Omental fat pad (tissue), 4 donors: Measurements from ENCODE around the gene C21orf91. TPM values are rescaled to one million over a fixed set of nuclear protein-coding genes. Genes with fewer than 3 reads are reported as not detected.

ENCODE experiments used
- ATAC-seq: fragments of 150-250 bp; one replicate; pipeline ENCODE4 v1.9.1; 2016; ENCODE audit warnings: mild to moderate bottlenecking, moderate library complexity; ENCODE audit not compliant: low FRiP score
- DNase-seq: peaks from one replicate; pipeline ENCODE4 v3.0.0-alpha.2; 2019; ENCODE audit warnings: low spot score
- total RNA-seq, 4 donors: library from RNA; depleted of rRNA; stranded (reverse); fragments of >200 nt; gene quantifications; one replicate each; pipeline ENCODE4 v1.1.0, GENCODE V29; 2016
- TF ChIP-seq, protein P1 (sequence below), 3 donors: fragments of 450-650 bp; IDR thresholded peaks; one replicate each; pipeline ENCODE4 v1.5.1; 2016 to 2017; ENCODE audit warnings: antibody characterized with exemption in 3 of 3, mild to moderate bottlenecking in 3 of 3, moderate library complexity in 2 of 3

Gene C21orf91
- total RNA-seq, 4 donors from 2014 or later: 6.6 to 30.9 (median 9.2) TPM

DNA sequence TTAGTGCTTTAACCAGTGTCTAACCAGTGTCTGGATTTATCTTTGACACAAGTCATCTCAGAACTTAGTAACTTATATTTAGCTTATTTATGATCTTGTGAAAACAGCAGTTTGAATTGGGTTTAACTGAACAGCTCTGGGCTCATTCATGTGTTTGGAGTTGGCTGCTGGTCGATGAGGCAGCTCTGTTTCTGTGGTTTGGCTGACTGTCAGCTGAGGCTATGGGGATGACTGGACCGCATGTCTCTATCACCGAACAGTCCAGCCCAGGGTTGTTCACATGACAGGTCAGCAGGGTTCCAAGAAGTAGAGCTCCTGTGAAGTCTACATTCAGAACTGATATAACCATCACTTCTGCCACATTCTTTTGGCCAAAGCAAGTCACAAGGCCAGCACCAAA, 29.1 kb upstream of the C21orf91 start:
- no peak for ATAC-seq

GRCh38 chr21:17841103-17841502, 21.9 kb upstream of the C21orf91 start:
- no peak for DNase-seq
- no peak for ATAC-seq
- TF ChIP-seq, protein P1, sequence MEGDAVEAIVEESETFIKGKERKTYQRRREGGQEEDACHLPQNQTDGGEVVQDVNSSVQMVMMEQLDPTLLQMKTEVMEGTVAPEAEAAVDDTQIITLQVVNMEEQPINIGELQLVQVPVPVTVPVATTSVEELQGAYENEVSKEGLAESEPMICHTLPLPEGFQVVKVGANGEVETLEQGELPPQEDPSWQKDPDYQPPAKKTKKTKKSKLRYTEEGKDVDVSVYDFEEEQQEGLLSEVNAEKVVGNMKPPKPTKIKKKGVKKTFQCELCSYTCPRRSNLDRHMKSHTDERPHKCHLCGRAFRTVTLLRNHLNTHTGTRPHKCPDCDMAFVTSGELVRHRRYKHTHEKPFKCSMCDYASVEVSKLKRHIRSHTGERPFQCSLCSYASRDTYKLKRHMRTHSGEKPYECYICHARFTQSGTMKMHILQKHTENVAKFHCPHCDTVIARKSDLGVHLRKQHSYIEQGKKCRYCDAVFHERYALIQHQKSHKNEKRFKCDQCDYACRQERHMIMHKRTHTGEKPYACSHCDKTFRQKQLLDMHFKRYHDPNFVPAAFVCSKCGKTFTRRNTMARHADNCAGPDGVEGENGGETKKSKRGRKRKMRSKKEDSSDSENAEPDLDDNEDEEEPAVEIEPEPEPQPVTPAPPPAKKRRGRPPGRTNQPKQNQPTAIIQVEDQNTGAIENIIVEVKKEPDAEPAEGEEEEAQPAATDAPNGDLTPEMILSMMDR (IDR thresholded peaks at IDR 0.05): no peak

More for the DNA sequence above, 29.1 kb upstream of the C21orf91 start:
- no peak for DNase-seq
- TF ChIP-seq, protein P1 (IDR thresholded peaks at IDR 0.05): no peak

GRCh38 chr21:17834639-17835354, 15.6 kb upstream of the C21orf91 start:
- TF ChIP-seq, protein P1 (IDR thresholded peaks at IDR 0.05): no peak
- DNase-seq (no peak), ATAC-seq (no peak)

GRCh38 chr21:17829472-17829871, 10.3 kb upstream of the C21orf91 start:
- TF ChIP-seq, protein P1 (IDR thresholded peaks at IDR 0.05): no peak
- no peak for ATAC-seq
- DNase-seq: no peak

- TF ChIP-seq, protein P1 (IDR thresholded peaks at IDR 0.05): no peak
- DNase-seq (no peak), ATAC-seq (no peak)
Observed at GRCh38 chr21:17828223-17828622, 9.1 kb upstream of the C21orf91 start.

- ATAC-seq: no peak
- TF ChIP-seq, protein P1 (IDR thresholded peaks at IDR 0.05): no peak
- DNase-seq: no peak
Observed at GRCh38 chr21:17823846-17824245, 4.7 kb upstream of the C21orf91 start.

- ATAC-seq: no peak
Observed at GRCh38 chr21:17821121-17821520, 2.0 kb upstream of the C21orf91 start.

More at GRCh38 chr21:17821121-17821520, 2.0 kb upstream of the C21orf91 start:
- DNase-seq: no peak
- TF ChIP-seq, protein P1 (IDR thresholded peaks at IDR 0.05): no peak
